ENCODE results near the gene PSPC1.
"Not testable (repeated sequence)": the region's sequence is repeated elsewhere in the genome, so short reads cannot be mapped to it uniquely, and the experiment has no call there.

The PSPC1 gene

DNA sequence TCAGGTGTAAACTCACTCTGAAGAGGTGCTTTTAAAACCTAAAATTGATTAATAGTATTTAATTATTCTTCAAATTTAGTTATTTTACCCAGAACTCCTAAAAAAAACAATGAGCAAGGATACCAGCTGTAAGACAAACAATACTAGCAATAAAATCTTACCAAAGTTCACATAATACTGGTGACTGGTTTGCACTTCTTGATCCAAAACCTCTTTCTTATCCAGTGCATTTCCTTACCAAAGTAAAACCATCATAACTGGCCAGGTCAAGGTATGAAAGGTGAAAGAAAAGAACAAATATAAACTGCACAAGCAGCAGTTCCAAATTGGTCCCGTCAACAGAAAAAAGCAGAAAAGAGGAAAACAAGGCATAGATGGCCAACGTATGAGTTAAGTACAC is 62.7 kb downstream of the PSPC1 start:
- Histone ChIP-seq H3K9ac (ENCODE audit: low read length) (no peak overlapping the region), H3K4me2 (ENCODE audit: low read depth, low read length, poor library complexity, severe bottlenecking) (no peak overlapping the region), H4K20me1 (ENCODE audit: low read depth, low read length) (peaks cover 16% of the 10 kb centered on the region), H3F3A (ENCODE audit: insufficient read depth) (peaks cover 8% of the 10 kb centered on the region; the same call in 1 of the 2 replicates), H3K9me3 (ENCODE audit: insufficient read depth, low read length) (no peaks in the 10 kb centered on the region), H3K4me3 (ENCODE audit: insufficient read depth, low read length, poor library complexity, severe bottlenecking) (no peak overlapping the region), H3K36me3 (ENCODE audit: low read length) (peaks cover 32% of the 10 kb centered on the region; the same call in 1 of the 2 replicates), H3K79me2 (ENCODE audit: insufficient read depth, low read length) (peaks cover 18% of the 10 kb centered on the region), H3K9me2 (replicated peaks; ENCODE audit: insufficient read depth, low read length) (no peaks in the 10 kb centered on the region), H2AFZ (ENCODE audit: low read depth, low read length, severe bottlenecking) (no peak overlapping the region), H3K27me3 (ENCODE audit: low read length) (no peaks in the 10 kb centered on the region), H3K27ac (ENCODE audit: low read depth, low read length) (no peak overlapping the region)
- TF ChIP-seq EZH2phosphoT487 (conservative IDR thresholded peaks at IDR 0.05; ENCODE audit: low read length), result no peak
- TF ChIP-seq, protein P1, sequence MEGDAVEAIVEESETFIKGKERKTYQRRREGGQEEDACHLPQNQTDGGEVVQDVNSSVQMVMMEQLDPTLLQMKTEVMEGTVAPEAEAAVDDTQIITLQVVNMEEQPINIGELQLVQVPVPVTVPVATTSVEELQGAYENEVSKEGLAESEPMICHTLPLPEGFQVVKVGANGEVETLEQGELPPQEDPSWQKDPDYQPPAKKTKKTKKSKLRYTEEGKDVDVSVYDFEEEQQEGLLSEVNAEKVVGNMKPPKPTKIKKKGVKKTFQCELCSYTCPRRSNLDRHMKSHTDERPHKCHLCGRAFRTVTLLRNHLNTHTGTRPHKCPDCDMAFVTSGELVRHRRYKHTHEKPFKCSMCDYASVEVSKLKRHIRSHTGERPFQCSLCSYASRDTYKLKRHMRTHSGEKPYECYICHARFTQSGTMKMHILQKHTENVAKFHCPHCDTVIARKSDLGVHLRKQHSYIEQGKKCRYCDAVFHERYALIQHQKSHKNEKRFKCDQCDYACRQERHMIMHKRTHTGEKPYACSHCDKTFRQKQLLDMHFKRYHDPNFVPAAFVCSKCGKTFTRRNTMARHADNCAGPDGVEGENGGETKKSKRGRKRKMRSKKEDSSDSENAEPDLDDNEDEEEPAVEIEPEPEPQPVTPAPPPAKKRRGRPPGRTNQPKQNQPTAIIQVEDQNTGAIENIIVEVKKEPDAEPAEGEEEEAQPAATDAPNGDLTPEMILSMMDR (IDR thresholded peaks at IDR 0.05; ENCODE audit: insufficient read depth, low read length, poor library complexity, severe bottlenecking), result no peak

DNA sequence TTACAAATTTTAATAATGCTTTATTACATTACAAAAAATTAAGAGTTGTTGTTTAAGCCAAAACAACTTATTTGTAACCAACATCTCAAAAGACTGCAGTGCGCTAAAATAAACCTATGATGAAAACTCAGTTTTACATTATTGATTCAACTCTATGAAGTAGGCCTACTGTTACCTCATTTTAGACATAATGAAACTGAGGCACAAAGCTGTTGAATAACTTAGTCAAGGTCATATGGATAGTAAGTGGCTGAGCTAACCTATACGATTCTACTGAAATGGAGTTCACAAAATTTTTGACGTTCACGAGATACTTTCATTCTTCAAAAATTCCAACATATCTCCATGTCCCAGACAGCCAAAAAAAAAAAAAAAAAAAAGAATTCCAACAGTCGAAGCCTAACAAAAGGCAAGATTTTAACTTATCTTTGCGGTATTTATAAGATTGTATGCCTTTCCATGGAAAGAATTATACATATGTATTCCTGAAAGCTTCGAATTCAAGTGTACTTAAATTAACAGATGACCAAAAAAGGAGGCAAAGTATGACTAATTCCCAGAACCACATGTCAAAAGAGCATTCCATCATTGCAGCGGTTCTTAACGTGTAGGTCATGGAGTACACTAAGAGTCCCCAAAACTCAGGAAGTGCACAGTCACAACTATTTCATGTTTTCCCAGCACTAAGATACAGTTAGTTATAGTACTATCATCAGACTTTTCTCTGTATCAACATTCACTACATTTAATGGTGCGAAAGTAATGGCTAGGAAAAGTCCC is 69.4 kb downstream of the PSPC1 start:
- Histone ChIP-seq H3K4me2 (ENCODE audit: low read depth, low read length, poor library complexity, severe bottlenecking) (no peak overlapping the region), H3K79me2 (ENCODE audit: insufficient read depth, low read length) (0 out of 2 replicates have a peak, but pooled peaks cover 6% of the 10 kb centered on the region), H3K9ac (ENCODE audit: low read length) (no peak overlapping the region), H4K20me1 (ENCODE audit: low read depth, low read length) (peaks cover 20% of the 10 kb centered on the region), H3K9me2 (replicated peaks; ENCODE audit: insufficient read depth, low read length) (no peaks in the 10 kb centered on the region), H3K27ac (ENCODE audit: low read depth, low read length) (no peak overlapping the region), H3K9me3 (ENCODE audit: insufficient read depth, low read length) (no peaks in the 10 kb centered on the region), H3K36me3 (ENCODE audit: low read length) (peaks cover 17% of the 10 kb centered on the region), H3F3A (ENCODE audit: insufficient read depth) (0 out of 2 replicates have a peak, but pooled peaks cover 5% of the 10 kb centered on the region), H2AFZ (ENCODE audit: low read depth, low read length, severe bottlenecking) (no peak overlapping the region), H3K27me3 (ENCODE audit: low read length) (no peaks in the 10 kb centered on the region), H3K4me3 (ENCODE audit: insufficient read depth, low read length, poor library complexity, severe bottlenecking) (no peak overlapping the region)
- TF ChIP-seq, protein P1 (IDR thresholded peaks at IDR 0.05; ENCODE audit: insufficient read depth, low read length, poor library complexity, severe bottlenecking), result no peak
- no peak for TF ChIP-seq EZH2phosphoT487 (conservative IDR thresholded peaks at IDR 0.05; ENCODE audit: low read length)

DNA sequence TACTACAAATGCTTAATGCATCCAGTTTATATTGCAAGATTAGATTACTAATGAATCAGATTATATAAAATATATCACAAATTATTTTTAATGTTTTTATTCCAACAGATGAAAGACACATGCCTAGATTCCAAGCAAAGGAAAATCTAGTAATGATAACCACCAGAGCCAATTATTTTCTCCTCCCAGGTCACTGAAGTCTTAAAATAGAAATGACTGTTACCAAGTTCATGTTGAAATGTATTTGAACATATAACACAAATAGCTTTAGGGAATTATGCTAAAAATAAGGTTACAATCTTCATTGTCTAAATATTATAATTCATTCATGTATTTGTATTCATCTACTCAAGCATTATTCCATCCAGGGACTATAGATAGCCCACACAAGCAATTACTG is 73.0 kb downstream of the PSPC1 start:
- H3K27ac ChIP-seq (ENCODE audit: low read depth, low read length); H2AFZ ChIP-seq (ENCODE audit: low read depth, low read length, severe bottlenecking); H3K79me2 ChIP-seq (ENCODE audit: insufficient read depth, low read length); H3K9me2 ChIP-seq (replicated peaks; ENCODE audit: insufficient read depth, low read length); H3K27me3 ChIP-seq (ENCODE audit: low read length); H3K9ac ChIP-seq (ENCODE audit: low read length); H3K9me3 ChIP-seq (ENCODE audit: insufficient read depth, low read length); H3K4me2 ChIP-seq (ENCODE audit: low read depth, low read length, poor library complexity, severe bottlenecking); H3K4me3 ChIP-seq (ENCODE audit: insufficient read depth, low read length, poor library complexity, severe bottlenecking): not testable (repeated sequence)
- H4K20me1 ChIP-seq (ENCODE audit: low read depth, low read length), result peaks cover 17% of the 10 kb centered on the region
- peaks cover 15% of the 10 kb centered on the region; the same call in 1 of the 2 replicates for H3F3A ChIP-seq (ENCODE audit: insufficient read depth)
- peaks cover 18% of the 10 kb centered on the region for H3K36me3 ChIP-seq (ENCODE audit: low read length)

DNA sequence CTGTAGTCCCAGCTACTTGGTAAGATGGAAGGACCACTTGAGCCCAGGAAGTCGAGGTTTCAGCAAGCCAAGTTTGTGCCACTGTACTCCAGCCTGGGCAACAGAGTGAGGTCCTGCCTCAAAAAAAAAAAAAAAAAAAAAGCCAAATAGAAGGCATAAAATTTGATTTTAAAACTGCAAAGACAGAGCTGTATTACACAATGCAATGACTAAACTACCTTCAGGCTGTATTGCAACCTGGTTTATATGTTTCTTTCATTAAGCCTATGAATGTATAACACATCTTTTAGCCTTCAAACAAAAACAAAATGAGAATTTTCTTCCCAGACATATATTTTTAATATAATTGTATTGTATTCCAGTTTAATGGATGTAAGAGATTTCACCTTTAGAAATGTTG is 73.7 kb downstream of the PSPC1 start:
- not testable (repeated sequence) for H3K79me2 ChIP-seq (ENCODE audit: insufficient read depth, low read length); H3K9me3 ChIP-seq (ENCODE audit: insufficient read depth, low read length)
- peaks cover 14% of the 10 kb centered on the region; the same call in 1 of the 2 replicates for H4K20me1 ChIP-seq (ENCODE audit: low read depth, low read length)

DNA sequence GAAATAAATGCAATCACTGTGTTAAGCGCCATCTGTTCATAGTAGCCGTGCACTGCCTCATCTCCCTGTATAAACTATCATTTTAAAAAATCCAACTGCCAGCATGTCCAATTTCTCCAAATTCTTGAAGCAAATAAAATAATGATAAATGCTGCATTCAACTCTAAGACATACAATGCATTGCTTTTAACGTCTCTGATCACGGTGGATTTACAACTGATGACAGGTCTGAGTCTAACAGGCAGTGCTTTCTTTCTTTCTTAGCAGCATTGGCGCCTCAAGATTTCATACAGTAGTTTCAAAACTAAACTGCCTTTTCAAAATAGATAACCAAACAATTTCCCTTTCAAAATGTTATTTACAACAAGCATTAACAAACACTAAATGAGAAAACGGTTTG is 78.5 kb downstream of the PSPC1 start:
- H3K9me3 ChIP-seq (ENCODE audit: insufficient read depth, low read length); H3K27ac ChIP-seq (ENCODE audit: low read depth, low read length); H3K4me3 ChIP-seq (ENCODE audit: insufficient read depth, low read length, poor library complexity, severe bottlenecking); H3K27me3 ChIP-seq (ENCODE audit: low read length); H3K9me2 ChIP-seq (replicated peaks; ENCODE audit: insufficient read depth, low read length); H3K79me2 ChIP-seq (ENCODE audit: insufficient read depth, low read length); H2AFZ ChIP-seq (ENCODE audit: low read depth, low read length, severe bottlenecking); H3K9ac ChIP-seq (ENCODE audit: low read length); H3K4me2 ChIP-seq (ENCODE audit: low read depth, low read length, poor library complexity, severe bottlenecking); H4K20me1 ChIP-seq (ENCODE audit: low read depth, low read length): not testable (repeated sequence)
- Histone ChIP-seq H3K36me3 (ENCODE audit: low read length) (peaks cover 17% of the 10 kb centered on the region), H3F3A (ENCODE audit: insufficient read depth) (peaks cover 17% of the 10 kb centered on the region; the same call in 1 of the 2 replicates)

More for the DNA sequence above, 73.7 kb downstream of the PSPC1 start:
- H3K4me3 ChIP-seq (ENCODE audit: insufficient read depth, low read length, poor library complexity, severe bottlenecking); H2AFZ ChIP-seq (ENCODE audit: low read depth, low read length, severe bottlenecking); H3K27ac ChIP-seq (ENCODE audit: low read depth, low read length); H3K4me2 ChIP-seq (ENCODE audit: low read depth, low read length, poor library complexity, severe bottlenecking); H3K9me2 ChIP-seq (replicated peaks; ENCODE audit: insufficient read depth, low read length); H3K27me3 ChIP-seq (ENCODE audit: low read length); H3K9ac ChIP-seq (ENCODE audit: low read length): not testable (repeated sequence)
- Histone ChIP-seq H3F3A (ENCODE audit: insufficient read depth) (peaks cover 11% of the 10 kb centered on the region; the same call in 1 of the 2 replicates), H3K36me3 (ENCODE audit: low read length) (peaks cover 15% of the 10 kb centered on the region)

DNA sequence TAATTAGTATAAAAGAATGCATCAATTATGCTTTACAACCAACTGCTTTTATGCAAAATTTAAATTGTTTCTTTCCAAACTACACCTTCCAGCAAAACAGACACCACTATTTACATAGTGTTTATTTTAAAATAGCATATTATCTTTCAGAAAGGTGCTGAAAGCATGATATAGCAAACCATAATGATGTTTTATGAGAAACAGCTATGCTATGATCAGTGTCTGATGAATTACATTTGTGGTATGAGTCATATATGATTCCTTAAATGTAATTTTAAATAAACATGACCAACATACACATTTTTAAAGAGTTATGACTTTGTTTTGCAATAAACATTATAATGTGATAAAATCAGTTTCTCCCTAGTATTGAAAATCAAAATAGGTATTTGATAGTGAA is 81.1 kb downstream of the PSPC1 start:
- not testable (repeated sequence) for H3K4me3 ChIP-seq (ENCODE audit: insufficient read depth, low read length, poor library complexity, severe bottlenecking)

More for the DNA sequence above, 81.1 kb downstream of the PSPC1 start:
- H3K9me3 ChIP-seq (ENCODE audit: insufficient read depth, low read length); H4K20me1 ChIP-seq (ENCODE audit: low read depth, low read length); H3K9ac ChIP-seq (ENCODE audit: low read length); H3K27ac ChIP-seq (ENCODE audit: low read depth, low read length); H3K79me2 ChIP-seq (ENCODE audit: insufficient read depth, low read length); H3K9me2 ChIP-seq (replicated peaks; ENCODE audit: insufficient read depth, low read length); H3K4me2 ChIP-seq (ENCODE audit: low read depth, low read length, poor library complexity, severe bottlenecking); H2AFZ ChIP-seq (ENCODE audit: low read depth, low read length, severe bottlenecking); H3K27me3 ChIP-seq (ENCODE audit: low read length): not testable (repeated sequence)
- Histone ChIP-seq H3F3A (ENCODE audit: insufficient read depth) (peaks cover 14% of the 10 kb centered on the region; the same call in 1 of the 2 replicates), H3K36me3 (ENCODE audit: low read length) (peaks cover 20% of the 10 kb centered on the region)
